Erythroblast (primary cell): ENCODE data around the gene CBLN2.

Source experiments
- GATA1 ChIP-seq: IDR thresholded peaks from 2 replicates; pipeline ENCODE4 v1.6.1; 2011; ENCODE audit warnings: low read depth, mild to moderate bottlenecking, control low read depth, low read length, moderate library complexity
- POLR2A ChIP-seq: IDR thresholded peaks from 2 replicates; pipeline ENCODE4 v1.6.1; 2011; ENCODE audit warnings: mild to moderate bottlenecking, low read length

GRCh38 chr18:72541871-72542332 is 2.2 kb downstream of the CBLN2 start:
- TF ChIP-seq POLR2A (no peak), GATA1 (no peak)
